ENCODE measurements around the gene DENND2A.

DNA sequence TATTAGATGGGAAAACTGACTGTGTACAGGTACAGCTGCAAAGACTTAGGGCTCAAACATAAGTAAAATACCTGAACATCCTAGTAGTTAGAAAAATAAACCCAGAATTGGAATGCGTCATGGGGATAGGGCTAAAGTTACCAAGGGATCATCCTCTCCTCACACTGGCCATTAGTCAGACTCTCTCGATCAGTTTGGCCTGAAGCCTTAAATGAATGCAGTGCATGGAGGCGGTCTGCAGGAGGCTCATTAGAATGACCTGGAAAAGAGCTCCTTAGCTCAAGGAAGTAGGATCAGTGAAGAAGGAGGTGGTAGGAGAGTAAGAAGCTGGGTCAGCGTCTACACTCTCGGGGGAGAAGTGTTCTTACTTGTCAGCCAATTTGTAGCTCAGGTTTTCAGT, 35.3 kb downstream of the DENND2A start:
- TF ChIP-seq, protein P1, sequence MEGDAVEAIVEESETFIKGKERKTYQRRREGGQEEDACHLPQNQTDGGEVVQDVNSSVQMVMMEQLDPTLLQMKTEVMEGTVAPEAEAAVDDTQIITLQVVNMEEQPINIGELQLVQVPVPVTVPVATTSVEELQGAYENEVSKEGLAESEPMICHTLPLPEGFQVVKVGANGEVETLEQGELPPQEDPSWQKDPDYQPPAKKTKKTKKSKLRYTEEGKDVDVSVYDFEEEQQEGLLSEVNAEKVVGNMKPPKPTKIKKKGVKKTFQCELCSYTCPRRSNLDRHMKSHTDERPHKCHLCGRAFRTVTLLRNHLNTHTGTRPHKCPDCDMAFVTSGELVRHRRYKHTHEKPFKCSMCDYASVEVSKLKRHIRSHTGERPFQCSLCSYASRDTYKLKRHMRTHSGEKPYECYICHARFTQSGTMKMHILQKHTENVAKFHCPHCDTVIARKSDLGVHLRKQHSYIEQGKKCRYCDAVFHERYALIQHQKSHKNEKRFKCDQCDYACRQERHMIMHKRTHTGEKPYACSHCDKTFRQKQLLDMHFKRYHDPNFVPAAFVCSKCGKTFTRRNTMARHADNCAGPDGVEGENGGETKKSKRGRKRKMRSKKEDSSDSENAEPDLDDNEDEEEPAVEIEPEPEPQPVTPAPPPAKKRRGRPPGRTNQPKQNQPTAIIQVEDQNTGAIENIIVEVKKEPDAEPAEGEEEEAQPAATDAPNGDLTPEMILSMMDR (IDR thresholded peaks at IDR 0.05): no peak
- TF ChIP-seq POLR2A (IDR thresholded peaks at IDR 0.05) (no peak), EP300 (IDR thresholded peaks at IDR 0.05) (no peak)

All from gastroesophageal sphincter (tissue), 3 donors.